Stimulated activated CD4-positive, alpha-beta T cell treated with anti-CD3 and anti-CD28 coated beads, Interleukin-4, amount 100 ng/mL, for 24 hours (primary cell): ENCODE results near the gene WIZ.

Experiments used
- DNase-seq: peaks from one replicate; pipeline ENCODE4 v3.0.0-alpha.2; 2020

Gene WIZ

DNA sequence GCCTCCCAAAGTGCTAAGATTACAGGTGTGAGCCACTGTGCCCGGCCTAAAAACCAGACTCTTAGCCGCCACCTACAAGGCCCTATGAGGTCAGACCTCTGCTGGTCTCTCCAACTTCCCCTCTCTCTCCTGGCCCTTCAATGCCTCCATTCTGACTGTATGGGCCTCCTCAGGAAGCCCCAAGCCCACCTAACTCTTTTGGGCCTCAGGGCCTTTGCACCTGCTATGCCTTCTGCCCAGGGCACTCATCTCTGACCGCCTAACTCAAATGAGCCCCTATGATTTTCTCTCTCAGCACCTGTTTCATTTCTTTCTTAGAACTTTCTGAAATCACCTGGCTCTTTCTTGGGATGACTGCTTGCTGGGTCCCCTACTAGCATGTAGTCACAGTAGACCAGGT lies 6.4 kb downstream of the WIZ start:
- no peak for DNase-seq

DNA sequence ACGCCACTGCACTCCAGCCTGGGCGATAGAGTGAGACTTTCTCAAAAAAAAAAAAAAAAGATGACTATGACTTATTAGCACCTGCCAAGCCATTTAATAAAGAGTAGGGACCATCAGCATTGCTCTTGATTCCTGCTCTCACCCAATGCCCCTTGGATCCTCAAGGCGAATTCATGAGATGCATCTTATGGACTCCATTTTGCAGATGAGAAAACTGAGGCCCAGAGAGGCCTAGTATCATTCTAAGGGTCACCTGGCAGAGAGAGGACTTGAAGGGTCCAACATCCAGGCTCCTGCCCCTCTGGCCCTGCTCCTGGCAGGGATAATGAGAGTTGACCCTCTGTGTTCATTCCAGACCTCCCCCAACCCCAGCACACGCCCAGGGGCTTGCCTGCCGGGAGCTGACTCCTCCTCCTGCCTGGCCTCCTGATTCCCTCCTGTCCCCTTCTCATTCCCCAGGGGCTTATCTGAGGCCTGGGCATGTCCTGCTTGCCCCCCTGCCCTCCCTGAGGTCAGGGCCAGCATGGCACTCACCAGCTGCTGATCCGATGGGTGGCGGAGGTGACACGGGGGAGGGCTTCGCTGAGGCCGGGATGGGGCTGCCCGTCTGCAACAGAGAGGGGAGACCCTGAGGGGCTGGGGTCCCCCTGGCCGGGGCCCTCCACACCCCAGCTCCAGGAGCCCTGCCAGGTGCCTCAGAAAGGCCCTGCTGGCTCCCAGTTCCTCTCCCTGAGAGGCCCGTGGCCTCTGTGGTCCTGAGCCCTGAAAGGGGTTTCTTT lies 7.4 kb downstream of the WIZ start:
- DNase-seq, result no peak

DNA sequence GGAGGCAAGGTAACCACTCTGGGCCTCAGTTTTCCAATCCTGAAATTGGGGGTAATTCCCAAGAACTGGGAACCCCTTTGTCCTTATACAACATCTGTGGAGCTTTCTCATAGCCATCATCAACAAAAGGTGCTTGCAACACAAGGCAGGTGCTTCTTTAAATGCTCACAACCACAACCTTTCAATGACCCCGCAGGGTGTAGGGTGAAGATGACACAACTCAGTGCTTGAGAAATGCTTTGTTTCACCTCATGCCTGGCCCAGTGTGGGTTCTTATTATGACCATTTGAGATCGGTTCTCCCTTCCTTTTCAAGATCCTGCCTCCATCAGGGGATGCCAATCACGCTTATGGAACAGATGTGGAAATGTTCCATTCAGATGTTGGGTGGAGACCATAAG lies 8.4 kb downstream of the WIZ start:
- no peak for DNase-seq

DNA sequence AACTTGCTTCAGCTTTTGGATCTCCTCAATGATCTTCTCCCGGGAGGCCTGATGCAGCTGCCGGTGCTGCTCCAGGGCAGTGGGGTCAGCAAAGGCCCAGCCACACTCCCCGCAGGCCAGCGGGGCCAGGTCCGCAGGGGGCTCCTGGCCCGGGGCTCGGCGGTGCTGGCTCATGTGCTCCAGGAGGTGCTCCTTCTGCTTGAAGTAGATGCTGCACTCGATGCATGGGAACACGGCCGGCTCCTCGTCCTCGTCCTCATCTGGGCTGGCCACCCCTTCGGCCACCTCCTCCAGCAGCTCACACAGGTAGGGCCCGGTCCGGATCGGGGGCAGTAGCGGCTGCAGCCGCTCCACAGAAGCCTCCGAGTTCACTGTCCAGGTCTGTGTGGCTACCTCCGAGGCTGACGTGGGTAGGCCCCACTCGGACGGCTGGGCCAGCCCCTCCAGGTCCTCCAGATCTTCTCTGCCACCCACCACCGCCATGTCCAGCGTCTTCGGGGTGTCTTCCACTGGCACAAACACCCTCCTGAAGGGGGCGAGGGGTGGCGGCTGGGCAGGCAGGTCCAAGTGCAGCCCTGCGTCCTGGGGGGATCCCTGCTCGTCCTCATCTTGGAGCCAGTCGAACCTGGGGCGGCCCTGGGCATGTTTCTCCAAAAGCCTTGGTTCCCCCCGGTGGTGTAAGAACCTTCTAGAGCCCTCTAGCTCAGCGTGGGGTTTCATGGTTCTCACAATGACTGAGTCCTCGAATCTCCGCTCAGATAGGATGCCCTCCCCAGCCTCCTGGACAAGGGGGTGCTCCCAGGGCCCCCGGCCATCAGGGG lies 9.7 kb downstream of the WIZ start:
- DNase-seq, result no peak

DNA sequence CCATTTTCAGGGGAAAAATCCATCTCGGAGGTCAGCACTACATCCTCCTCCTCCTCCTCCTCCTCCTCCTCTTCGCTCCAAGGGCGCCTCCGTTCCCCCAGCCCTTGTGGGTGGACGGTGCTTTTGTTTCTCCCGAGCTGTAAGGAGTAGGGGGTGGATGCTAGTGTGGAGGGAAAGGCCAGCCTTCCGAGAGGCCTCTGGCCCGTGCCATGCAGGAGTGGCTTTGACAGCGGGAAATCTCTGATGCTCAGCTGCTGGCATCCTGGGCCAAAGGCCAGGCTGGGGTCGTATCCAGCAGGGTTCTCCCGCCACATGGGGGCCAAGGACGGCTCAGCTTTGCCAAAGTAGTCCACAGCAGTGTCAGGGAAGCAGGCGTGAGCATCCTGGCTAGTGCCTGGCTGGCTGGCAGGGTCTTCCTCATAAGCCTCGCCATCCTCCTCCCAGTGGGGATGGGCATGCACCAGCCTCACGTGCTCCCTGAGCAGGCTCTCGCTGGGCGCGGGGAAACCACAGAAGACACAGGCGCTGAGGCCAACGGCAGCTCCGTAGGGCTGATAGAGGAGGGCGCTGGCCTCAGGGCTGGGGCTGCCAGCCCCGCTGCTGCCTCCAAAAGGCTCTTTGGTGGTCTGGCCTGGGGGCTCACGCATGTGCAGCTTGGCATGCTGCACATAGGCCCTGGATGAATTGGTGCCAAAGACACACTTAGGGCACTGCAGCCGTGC lies 10.5 kb downstream of the WIZ start:
- DNase-seq, result no peak

DNA sequence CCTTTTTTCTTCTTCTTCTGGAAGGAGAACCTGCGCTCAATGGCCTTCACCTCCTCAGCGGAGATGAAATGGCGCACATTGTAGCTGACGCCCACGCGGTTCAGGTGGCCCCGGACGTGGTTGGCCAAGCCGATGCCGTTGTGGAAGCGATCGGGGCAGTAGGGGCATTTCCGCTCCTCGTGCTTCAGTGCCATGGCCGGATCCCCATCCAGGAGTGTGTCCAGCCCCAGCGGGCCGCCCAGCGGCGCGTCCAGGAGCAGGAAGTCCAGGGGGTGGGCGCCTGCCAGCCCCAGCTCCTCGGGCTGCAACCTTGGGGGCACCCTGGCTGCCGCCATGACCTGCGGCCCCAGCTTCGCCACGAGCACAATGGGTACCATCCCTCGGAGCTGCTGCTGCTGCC lies 11.2 kb downstream of the WIZ start:
- DNase-seq, result no peak

DNA sequence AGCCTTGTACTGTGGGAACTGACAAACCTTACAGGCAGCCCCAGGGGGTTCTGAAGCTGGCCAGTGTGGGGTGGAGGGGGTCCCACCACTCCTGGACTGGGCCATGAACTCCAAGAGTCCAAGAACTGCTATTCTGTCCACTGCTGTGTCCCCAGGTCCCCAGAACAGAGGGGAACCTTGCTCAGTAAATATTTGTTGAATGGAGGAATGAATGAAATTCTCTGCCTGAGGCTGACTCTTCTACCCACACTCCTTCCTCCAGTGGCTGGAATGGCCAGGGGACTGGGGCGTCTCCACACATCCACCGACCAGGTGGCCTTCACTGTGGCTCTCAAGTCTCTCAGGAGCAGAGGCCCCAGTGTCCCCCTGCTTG lies 11.6 kb downstream of the WIZ start:
- DNase-seq, result no peak

DNA sequence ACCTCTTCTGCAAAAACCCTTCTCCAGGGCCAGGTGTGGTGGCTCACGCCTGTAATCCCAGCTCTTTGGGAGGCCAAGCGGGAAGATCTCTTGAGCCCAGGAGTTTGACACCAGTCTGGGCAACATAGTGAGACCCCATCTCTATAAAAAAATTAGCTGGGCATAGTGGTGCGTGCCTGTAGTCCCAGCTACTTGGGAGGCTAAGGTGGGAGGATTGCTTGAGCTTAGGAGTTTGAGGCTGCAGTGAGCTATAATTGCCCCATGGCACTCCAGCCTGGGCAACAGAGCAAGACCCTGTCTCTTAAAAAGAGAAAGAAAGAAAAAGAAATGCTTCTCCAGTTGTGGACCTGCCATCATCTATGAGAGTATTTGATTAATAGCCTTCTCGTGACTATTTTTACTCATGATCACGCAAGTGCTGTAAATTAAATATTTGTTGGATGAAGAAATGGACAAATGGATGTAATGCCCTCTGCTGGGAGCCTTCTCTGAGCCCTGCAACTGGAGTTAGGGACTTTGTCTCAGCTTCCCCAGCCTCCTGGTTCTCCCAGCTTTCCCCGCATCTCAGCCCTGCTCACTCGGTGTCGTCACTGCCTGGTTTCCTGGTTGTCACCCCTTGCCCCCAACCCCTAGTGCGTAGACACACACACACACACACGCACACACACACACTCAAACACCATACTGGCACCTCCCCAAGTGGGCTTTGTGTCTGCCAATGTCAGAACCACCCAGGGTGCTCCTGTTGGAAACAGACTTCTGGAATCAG lies 12.2 kb downstream of the WIZ start:
- no peak for DNase-seq

DNA sequence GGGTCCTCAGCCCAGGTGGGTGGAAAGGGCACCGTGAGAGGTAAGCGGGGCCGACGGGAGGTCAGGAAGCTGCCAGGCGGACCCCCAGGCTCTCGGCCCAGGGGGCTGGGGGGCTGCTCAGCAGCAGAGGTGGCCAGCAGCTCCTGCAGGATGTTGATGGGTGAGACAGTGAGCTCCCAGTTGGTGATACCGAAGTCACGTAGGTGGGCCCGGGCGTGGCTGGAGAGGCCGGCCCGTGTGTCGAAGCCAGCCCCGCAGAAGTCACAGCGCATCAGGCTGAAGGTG lies 13.0 kb downstream of the WIZ start:
- no peak for DNase-seq

DNA sequence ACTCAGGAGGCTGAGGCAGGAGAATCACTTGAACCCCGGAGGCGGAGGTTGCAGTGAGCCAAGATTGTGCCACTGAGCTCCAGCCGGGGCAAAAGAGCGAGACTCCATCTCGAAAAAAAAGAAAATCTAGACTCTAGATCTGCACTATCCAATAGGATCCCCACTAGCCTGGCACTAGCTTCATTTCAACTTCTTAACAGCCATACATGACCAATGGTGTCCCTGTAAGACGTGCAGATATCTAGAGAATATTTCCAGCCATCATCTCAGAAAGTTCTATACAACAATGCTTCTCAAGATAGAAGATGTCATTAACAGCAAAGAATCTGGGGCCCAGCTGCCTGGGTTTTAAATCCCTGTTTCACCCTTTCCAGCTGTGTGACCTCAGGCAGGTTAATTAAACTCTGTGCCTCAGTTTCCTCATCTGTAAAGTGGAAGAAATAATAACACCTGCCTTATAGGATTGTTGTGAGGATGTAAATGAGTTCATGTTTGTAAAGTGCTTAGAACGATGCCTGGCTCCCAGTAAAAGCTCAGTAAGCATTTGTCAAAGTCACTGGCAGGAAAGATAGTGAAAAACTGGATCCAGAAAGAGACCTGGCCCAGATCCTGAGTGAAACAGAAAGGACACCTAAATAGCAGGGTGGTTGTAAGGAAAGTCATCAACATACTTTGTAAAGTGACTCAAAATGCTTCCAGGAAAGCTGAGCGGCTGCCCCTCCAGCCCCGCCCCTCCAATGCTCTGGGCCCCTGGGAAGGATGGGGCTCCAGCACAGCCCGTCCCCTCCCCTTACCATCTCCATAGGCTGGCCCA lies 13.5 kb downstream of the WIZ start:
- no peak for DNase-seq

DNA sequence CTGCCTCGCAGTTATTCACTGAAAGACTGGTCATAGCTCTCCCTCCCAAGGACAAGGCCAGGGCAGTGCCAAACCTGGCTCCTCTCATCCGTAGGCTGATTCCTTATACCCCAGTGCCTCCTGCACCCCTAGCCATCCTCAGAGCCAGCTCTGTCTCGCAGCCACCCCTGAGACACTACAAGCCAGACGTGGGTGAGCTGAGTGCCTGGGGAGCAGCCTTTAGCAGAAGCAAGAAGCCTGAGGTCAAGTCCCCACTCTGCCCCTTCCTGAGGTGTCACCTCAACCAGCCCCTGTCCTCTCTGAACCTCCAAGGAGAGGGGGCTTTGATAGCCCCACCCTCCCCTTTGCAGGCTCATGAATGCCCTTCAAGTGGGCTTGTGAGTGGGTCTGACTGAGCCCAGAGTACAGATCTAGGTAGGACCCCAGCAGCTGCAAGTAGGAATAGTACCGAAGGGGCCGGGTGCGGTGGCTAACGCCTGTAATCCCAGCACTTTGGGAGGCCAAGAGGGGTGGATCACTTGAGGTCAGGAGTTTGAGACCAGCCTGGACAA lies 16.2 kb downstream of the WIZ start:
- no peak for DNase-seq

DNA sequence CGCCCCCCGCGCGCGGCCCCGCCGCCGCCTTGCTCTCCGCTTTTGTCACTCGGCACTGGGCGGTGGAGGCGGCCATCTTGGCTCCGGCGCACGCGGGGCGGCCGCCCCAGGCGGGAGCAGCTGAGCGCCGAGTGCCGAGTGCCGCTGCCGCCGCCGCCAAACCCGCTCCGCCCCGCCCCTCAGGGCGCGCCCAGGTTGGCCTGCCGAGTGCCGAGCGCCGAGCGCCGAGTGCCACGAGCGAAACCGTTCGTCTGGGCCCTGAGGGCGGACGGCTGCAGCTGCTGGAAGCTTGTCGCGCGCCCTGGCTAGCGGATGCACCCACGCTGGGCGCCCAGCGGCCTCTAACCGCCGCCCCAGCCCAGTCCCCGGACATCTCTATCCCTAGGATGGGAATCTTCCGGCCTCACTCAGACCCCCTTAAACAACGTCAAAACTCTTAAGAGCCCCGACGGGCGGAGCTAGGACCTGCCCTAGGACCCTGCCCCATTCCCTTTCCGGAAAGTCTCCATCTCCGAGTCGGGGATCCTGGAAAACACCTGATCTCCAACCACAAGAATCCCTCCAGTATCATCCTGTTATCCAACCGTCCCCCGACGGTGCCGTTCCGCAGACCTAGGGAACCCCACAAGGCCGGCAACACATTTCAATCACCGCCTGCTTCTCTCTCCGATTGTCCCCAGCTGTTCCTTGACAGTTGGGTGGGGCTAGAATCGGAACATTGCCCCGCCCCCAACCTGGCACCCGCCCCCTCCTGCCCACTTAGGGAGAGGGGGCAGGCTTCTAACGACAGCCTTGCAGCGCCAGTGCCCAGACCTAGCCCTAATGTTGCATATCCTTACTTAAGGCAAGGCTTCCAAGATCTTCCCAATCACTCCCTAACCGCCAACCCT lies 16.9 kb downstream of the WIZ start:
- peak; percentile 92 for DNase-seq

DNA sequence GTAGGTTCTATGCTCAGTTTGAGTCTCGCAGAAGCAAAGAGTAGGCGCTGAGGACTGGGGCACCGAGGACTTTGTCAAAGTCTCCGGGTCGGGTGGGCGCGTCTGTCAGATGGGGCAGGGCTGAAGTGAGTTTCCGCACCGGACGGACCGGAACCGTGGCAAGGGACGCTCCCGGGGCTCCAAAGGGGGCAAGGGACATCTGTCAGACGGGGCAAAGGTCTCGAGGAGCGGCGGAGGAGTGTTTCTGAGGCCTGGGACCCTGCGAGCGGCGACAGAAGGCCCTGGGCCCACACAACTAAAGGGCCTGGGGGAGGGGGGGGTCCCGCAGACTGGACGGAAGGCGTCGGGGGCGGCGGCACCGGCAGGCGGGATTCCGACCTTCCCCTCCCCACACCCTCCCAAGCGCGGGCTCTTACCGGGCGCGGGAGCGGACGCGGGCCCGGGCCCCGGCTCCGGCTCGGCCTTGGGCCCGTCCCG lies 17.7 kb downstream of the WIZ start:
- peak; percentile 48 for DNase-seq

DNA sequence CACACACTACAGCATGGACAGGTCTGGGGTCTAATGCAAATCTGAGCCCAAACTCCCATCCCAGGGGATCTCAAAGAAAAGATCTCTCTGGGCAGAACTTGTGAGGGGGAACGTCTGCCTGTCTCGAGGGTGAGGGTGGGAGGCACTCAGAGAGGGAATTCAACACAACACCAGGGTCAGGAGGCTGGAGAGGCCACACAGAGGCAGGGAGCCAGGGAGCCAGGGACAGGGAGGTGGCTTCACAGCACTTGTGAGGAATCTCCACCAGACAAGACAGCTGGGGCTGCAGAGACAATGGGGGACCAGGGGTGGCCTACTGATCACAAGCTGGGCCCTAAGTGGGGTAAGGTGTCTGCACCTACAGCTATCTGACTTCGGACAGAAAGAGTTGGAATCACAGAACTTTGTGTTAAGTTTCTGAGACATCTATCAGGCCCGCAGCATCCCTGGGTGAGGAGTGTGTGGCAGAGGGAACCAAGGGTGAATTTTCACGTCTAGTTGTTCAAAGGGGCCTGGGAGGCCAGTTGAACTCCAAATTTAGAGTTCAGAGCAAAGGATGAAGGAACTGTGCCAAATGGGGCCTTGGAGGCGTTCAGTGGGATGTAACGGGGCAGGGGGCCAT lies 18.2 kb downstream of the WIZ start:
- DNase-seq, result no peak

DNA sequence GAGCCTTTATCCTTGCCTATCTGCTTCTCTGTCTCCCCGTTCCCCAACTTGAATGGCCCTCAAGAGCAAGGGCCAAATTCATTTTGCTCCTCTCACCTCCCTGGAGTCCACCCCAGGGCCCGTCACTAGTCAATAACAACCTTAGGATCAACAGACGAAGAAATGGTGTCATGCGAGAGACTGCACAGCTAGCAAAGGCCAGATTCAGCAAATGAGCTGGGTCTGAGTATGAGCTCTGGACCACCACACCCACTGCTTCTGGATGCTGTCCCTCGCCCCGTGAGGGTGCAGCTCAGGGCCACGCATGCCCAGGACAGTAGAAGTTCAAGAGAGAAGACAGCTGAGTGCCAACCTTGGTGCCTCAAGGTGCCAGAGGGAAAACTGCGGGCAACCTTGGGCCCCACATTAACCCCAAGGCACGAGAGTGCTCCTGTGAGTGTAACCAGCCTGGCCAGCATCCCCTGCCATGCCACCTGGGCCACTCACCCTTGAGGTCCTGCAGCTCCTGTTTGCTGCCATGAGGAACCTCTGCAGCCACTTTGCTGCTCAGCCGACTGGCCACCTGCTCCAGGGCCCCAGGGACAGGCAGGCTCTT lies 19.1 kb downstream of the WIZ start:
- DNase-seq, result no peak

DNA sequence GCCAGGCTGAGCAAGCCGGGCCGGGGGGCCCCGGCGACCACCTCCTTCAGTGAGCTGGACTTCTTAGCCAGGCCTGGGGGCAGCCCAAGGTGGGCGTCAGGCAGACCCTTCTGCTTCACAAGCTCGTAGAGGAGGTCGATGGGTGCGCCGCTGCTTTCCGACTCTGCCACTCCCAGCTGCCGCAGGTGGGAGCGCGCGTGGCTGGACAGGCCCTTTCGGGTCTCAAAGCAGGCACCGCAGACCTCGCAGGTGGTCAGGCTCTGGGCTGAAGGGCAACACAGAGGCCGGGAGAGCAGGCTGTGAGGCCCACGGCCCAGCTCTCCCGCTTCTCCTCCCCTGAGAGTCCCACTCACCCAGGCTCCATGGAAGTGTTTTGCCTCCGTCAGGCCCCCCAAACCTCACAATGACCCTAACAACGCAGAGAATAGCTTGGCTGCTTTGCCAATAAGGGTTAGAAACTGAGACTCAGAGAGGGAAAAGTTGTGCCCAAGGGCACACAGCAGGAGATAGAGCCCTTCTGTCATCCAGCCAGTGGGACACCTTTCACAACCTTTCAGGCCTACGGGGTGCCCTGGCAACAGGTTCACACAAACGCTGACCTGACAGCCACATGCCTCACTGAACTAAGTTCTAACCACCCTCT lies 19.8 kb downstream of the WIZ start:
- no peak for DNase-seq

DNA sequence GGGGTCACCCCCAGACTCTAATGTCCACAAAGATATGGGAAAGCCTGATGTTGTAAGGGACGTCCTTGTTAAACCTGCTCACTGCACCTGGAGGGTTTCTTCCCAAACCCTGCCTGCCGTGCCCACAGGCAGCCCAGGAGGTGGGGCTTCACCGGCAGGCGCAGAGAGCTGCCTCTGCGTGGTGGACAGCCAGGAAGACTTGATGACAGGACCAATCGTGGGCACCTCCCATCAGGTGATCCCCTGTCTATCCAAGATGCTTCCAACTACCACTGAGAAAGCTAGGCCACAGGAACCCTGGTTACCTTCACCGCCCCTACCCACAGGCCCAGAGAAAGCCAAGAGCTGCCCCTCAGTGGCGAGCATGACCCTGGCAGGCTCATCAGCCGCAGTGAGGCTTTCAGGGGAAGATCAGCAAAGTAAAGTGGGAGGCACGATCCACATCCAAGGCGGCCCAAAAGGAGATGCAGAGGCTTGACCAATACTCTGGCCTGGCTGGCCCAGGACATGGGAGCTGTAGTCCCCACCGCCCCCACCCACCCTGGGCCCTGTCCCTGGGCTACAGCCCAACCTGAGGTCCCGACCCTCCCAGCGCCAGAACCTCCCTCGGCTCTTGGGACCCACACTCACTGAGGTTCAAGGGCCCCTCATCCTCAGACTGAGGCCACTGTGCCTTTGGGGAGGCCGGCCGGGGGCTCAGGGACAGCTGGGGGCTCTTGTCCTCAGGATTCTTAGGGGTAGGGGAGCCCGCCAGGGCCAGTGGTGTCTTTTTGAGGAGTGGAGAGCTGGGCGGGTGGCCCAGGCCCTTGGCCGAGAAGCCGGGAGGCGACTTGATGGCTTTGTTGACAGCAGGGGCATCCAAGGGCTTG lies 20.6 kb downstream of the WIZ start:
- DNase-seq, result no peak

DNA sequence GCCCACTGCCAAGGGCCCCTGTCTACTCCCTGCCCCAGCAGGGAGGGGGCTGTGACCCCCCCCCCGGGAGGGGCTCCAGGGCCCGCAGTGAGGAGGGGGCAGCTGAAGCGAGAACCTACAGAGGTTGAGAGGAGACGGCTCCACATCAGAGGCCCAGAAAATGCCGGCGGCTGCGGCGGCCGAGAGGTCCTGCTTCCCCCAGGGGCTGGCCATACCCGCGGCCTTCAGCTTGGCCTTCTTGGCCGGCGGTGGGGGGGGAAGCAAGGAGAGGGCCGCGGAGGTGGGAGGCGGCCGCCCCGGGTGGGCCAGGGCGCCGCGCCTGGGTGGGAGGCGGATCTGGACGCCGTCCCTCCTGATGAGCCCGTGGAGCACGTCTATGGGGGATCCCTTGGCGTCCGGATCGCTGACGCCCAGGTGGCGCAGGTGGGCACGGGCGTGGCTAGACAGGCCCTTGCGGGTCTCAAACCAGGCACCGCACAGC lies 21.7 kb downstream of the WIZ start:
- DNase-seq, result no peak
